Transverse colon (tissue), 4 donors: ENCODE measurements around the gene PBX3.

Source experiments
- POLR2AphosphoS5 ChIP-seq, 3 donors: sonication (generic); formaldehyde crosslinking; IDR thresholded peaks; one replicate each; pipeline ENCODE4 v1.6.1; 2016; ENCODE audit warnings: antibody characterized with exemption in 3 of 3
- TF ChIP-seq, protein P1 (sequence below), 5 experiments: fragments of 200-600 bp in 3 of 5; fragments of 450-650 bp in 2 of 5; sonication (generic) in 3 of 5; IDR thresholded peaks; 1 replicate in 2 of 5; 2 replicates in 3 of 5; pipeline ENCODE4 v1.5.1; 2016 to 2017; ENCODE audit warnings: antibody characterized with exemption in 5 of 5, inconsistent platforms in 3 of 5, mild to moderate bottlenecking in 2 of 5, moderate library complexity in 1 of 5

DNA sequence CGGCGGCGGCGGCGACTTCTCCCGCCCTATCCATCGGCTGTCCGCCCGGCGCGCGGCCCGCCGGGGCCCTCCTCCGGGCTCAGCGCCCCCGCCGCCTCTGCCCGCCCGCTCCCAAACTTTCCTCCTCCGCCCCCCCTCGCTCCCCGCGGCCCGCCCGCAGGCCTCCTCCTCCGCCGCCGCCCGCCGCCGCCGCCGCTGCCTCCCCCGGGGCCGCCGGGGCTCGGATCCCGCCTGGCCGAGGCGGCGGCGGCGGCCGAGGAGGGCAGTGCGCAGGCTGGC is 460 bp upstream of the PBX3 start:
- TF ChIP-seq POLR2AphosphoS5 (IDR thresholded peaks at IDR 0.05), result no peak
- TF ChIP-seq, protein P1, sequence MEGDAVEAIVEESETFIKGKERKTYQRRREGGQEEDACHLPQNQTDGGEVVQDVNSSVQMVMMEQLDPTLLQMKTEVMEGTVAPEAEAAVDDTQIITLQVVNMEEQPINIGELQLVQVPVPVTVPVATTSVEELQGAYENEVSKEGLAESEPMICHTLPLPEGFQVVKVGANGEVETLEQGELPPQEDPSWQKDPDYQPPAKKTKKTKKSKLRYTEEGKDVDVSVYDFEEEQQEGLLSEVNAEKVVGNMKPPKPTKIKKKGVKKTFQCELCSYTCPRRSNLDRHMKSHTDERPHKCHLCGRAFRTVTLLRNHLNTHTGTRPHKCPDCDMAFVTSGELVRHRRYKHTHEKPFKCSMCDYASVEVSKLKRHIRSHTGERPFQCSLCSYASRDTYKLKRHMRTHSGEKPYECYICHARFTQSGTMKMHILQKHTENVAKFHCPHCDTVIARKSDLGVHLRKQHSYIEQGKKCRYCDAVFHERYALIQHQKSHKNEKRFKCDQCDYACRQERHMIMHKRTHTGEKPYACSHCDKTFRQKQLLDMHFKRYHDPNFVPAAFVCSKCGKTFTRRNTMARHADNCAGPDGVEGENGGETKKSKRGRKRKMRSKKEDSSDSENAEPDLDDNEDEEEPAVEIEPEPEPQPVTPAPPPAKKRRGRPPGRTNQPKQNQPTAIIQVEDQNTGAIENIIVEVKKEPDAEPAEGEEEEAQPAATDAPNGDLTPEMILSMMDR (IDR thresholded peaks at IDR 0.05), result no peak
